Gastroesophageal sphincter (tissue), 4 donors: ENCODE measurements around the gene PPP2R5C. TPM values are rescaled to one million over a fixed set of nuclear protein-coding genes. Genes with fewer than 3 reads are reported as not detected.

ENCODE experiments used
- ATAC-seq: fragments of 150-250 bp; one replicate; pipeline ENCODE4 v1.9.1; 2016; ENCODE audit warnings: mild to moderate bottlenecking, moderate library complexity
- H3K27ac ChIP-seq, 4 donors: fragments of 200-600 bp; sonication (generic) in 3 of 4; 1 replicate in 3 of 4; 2 replicates in 1 of 4; pipeline ENCODE4 v1.5.1; 2016 to 2019
- H3K27me3 ChIP-seq: fragments of 200-600 bp; sonication (generic); one replicate; pipeline ENCODE4 v1.5.1; 2019
- H3K36me3 ChIP-seq, 2 donors: fragments of 200-600 bp; sonication (generic); one replicate each; pipeline ENCODE4 v1.5.1; 2019; ENCODE audit warnings: control low read depth in 1 of 2
- H3K4me1 ChIP-seq, 3 donors: fragments of 200-600 bp; sonication (generic); 1 replicate in 2 of 3; 2 replicates in 1 of 3; pipeline ENCODE4 v1.5.1; 2016 to 2019; ENCODE audit warnings: control low read depth in 2 of 3
- H3K4me3 ChIP-seq, 2 donors: fragments of 200-600 bp; sonication (generic); one replicate each; pipeline ENCODE4 v1.5.1; 2019; ENCODE audit warnings: mild to moderate bottlenecking in 1 of 2, moderate library complexity in 1 of 2
- H3K9me3 ChIP-seq, 3 donors: fragments of 200-600 bp; sonication (generic); one replicate each; pipeline ENCODE4 v1.5.1; 2017 to 2019; ENCODE audit warnings: control low read depth in 2 of 3
- EP300 ChIP-seq: sonication (generic); formaldehyde crosslinking; IDR thresholded peaks from one replicate; pipeline ENCODE4 v1.6.1; 2017; ENCODE audit warnings: antibody characterized with exemption, mild to moderate bottlenecking
- POLR2A ChIP-seq, 2 donors: fragments of 450-650 bp; IDR thresholded peaks; one replicate each; pipeline ENCODE4 v1.6.1; 2017; ENCODE audit warnings: antibody characterized with exemption in 2 of 2, mild to moderate bottlenecking in 2 of 2, moderate library complexity in 1 of 2
- POLR2AphosphoS5 ChIP-seq: sonication (generic); formaldehyde crosslinking; IDR thresholded peaks from one replicate; pipeline ENCODE4 v1.6.1; 2017; ENCODE audit warnings: antibody characterized with exemption
- WGBS, 2 donors: methylation state at CpG; one replicate each; pipeline ENCODE4 v1.1.5; 2018; ENCODE audit warnings: low coverage in 1 of 2; 5-methylcytosine and 5-hydroxymethylcytosine counted together
- total RNA-seq, 4 donors: library from RNA; depleted of rRNA; stranded (reverse); fragments of >200 nt; gene quantifications; one replicate each; pipeline ENCODE4 v1.1.0, GENCODE V29; 2016
- TF ChIP-seq, protein P1 (sequence below), 4 experiments: fragments of 200-600 bp in 2 of 4; fragments of 450-650 bp in 2 of 4; sonication (generic) in 1 of 4; IDR thresholded peaks; one replicate each; pipeline ENCODE4 v1.5.1; 2017 to 2019; ENCODE audit warnings: antibody characterized with exemption in 4 of 4, mild to moderate bottlenecking in 2 of 4, moderate library complexity in 2 of 4

The PPP2R5C gene
- total RNA-seq, 4 donors from 2014 or later, result 123 to 199 (median 131) TPM

DNA sequence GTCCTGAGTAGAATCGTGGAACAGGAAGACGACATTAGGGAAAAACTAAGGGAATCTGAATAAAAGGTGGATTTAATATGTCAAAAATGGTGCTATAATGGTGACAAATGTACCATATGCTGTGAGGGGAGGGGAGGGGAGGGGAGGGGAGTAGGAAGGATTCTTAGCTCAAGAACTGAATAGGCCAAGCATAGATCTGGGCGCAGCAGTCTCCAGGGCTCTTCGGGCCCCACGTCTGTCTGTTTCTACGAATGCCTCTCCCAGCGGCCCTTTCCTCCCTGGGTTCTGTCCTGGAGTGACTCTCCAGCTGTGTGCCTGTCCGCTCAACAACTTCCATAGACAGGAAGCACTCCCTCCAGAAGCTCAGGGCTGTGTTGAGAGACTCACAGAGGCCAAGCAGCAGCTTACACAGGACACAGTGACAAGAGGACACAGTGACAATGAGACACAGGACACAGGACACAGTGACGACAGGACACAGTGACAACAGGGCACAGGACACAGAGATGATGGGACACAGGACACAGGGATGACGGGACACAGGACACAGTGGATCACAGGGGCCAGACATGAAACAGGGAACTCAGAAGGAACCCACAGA is 42.4 kb upstream of the PPP2R5C start:
- no peak for TF ChIP-seq EP300
- TF ChIP-seq POLR2AphosphoS5, result no peak
- TF ChIP-seq, protein P1, sequence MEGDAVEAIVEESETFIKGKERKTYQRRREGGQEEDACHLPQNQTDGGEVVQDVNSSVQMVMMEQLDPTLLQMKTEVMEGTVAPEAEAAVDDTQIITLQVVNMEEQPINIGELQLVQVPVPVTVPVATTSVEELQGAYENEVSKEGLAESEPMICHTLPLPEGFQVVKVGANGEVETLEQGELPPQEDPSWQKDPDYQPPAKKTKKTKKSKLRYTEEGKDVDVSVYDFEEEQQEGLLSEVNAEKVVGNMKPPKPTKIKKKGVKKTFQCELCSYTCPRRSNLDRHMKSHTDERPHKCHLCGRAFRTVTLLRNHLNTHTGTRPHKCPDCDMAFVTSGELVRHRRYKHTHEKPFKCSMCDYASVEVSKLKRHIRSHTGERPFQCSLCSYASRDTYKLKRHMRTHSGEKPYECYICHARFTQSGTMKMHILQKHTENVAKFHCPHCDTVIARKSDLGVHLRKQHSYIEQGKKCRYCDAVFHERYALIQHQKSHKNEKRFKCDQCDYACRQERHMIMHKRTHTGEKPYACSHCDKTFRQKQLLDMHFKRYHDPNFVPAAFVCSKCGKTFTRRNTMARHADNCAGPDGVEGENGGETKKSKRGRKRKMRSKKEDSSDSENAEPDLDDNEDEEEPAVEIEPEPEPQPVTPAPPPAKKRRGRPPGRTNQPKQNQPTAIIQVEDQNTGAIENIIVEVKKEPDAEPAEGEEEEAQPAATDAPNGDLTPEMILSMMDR (IDR thresholded peaks at IDR 0.05), result no peak
- no peak for TF ChIP-seq POLR2A (IDR thresholded peaks at IDR 0.05)
- no peaks in the 10 kb centered on the region for H3K4me1 ChIP-seq
- WGBS, 2 donors, result 55 to 80% methylated on average over 1 to 8 of the region's 10 CpGs

DNA sequence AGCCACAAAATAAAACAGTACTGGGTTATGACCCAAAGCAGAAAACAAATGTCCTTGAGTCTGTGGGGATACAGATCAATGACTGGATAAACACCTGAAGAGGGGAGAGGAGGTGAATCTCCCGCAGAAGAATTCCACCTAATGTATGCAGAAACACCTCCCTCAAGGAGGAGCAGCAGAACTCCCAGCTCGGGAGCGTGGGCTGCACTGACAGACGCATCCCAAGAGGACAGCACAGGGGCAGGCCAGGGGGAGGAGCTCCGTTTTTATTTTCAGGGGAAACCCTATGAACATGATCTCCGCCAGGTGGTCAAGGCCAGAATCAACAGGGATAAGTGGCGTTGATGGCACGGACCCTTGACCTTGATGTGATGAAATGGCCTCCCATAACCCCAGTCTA is 41.8 kb upstream of the PPP2R5C start:
- peak overlapping the region in 1 of 4 donors; percentile 32 for H3K27ac ChIP-seq
- H3K9me3 ChIP-seq, result no peaks in the 10 kb centered on the region
- no peaks in the 10 kb centered on the region for H3K27me3 ChIP-seq
- H3K4me3 ChIP-seq, result no peak overlapping the region
- WGBS, 2 donors, result 36 to 42% methylated on average over 4 to 7 of the region's 8 CpGs
- H3K4me1 ChIP-seq, result no peaks in the 10 kb centered on the region
- TF ChIP-seq, protein P1 (IDR thresholded peaks at IDR 0.05), result no peak
- no peak for TF ChIP-seq POLR2A (IDR thresholded peaks at IDR 0.05)
- TF ChIP-seq POLR2AphosphoS5, result no peak
- TF ChIP-seq EP300, result no peak
- ATAC-seq, result no peak
- no peaks in the 10 kb centered on the region for H3K36me3 ChIP-seq

More for the DNA sequence above, 42.4 kb upstream of the PPP2R5C start:
- peak; percentile 40 for ATAC-seq
- Histone ChIP-seq H3K27ac (peak overlapping the region in 1 of 4 donors; percentile 32), H3K36me3 (no peaks in the 10 kb centered on the region), H3K27me3 (no peaks in the 10 kb centered on the region), H3K9me3 (peaks cover 0 to 3% (median 0%) of the 10 kb centered on the region in 3 donors), H3K4me3 (no peak overlapping the region)

DNA sequence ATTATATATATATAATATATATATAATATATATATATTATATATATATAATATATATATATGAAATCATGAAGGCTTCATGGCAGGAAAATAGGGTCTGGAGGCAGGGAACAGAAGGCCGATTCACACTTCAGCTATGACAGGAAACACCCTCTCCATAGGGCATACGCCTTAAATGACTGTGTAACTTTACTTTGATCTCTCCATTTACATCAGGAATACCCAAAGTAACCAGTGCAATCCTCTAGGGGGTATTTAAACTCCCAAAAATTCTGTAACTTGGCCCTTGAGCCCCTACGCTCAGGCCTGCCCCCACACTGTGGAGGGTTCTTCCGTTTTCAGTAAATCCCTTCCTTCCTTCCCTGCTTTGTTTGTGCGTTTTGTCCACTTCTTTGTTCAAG is 40.4 kb upstream of the PPP2R5C start:
- ATAC-seq, result no peak
- H3K27me3 ChIP-seq, result no peaks in the 10 kb centered on the region
- no peaks in the 10 kb centered on the region for H3K4me1 ChIP-seq
- H3K4me3 ChIP-seq, result no peak overlapping the region
- no peaks in the 10 kb centered on the region for H3K36me3 ChIP-seq
- 71 to 81% methylated on average over 4 to 5 of the region's 5 CpGs for WGBS, 2 donors
- no peaks in the 10 kb centered on the region for H3K9me3 ChIP-seq
- no peak overlapping the region for H3K27ac ChIP-seq
- TF ChIP-seq EP300, result no peak
- TF ChIP-seq, protein P1 (IDR thresholded peaks at IDR 0.05), result no peak
- TF ChIP-seq POLR2A (IDR thresholded peaks at IDR 0.05), result no peak
- TF ChIP-seq POLR2AphosphoS5, result no peak

DNA sequence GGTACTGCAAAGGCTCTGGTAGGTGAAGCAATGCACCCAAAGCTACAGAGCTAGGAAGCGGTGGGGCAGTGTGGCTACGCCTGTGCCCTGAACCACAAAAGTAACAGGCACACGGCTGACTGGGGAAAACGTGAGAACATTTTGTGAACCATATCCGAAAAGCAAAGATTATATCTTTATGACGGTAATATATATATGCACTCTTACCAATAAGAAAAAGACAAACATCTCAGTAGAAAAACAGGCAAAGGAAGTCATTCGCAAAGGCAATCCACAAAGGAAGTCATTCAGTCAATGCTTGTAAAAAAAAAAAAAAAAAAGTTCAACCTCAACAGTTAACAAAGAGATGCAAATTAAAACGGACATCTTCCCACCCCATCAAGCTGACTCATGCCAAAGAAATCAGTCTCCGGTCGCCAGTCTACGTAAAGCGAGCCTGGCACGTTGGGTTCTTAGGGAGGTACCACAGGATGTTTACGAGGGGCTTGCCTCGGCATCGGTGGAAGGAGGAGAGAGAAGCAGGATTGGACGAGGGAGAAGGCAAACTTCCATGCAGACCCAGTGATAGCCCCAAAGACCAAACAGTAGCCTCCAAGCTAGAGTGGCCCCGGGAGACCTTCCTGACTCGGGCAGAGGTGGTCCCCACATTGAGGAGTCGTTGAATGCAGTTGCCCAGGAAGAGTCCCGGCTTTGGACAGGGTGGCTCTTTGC is 39.4 kb upstream of the PPP2R5C start:
- peak; percentile 42 for ATAC-seq
- Histone ChIP-seq H3K4me3 (no peak overlapping the region), H3K36me3 (no peaks in the 10 kb centered on the region), H3K9me3 (no peaks in the 10 kb centered on the region), H3K27ac (peak overlapping the region in 3 of 4 donors; percentile 47 to 65 (median 50)), H3K27me3 (no peaks in the 10 kb centered on the region), H3K4me1 (no peaks in the 10 kb centered on the region)
- 54 to 64% methylated on average over 7 to 21 of the region's 21 CpGs for WGBS, 2 donors
- no peak for TF ChIP-seq POLR2A (IDR thresholded peaks at IDR 0.05)
- TF ChIP-seq, protein P1 (IDR thresholded peaks at IDR 0.05), result no peak
- no peak for TF ChIP-seq POLR2AphosphoS5
- no peak for TF ChIP-seq EP300
